Neural cell (in vitro differentiated cells): Measurements from ENCODE around the gene MXRA8. TPM values are rescaled to one million over a fixed set of nuclear protein-coding genes. Genes with fewer than 3 reads are reported as not detected.

Experiments
- H2AFZ ChIP-seq: fragments of 200-600, 300-800 bp; sonication (generic), shearing (Covaris generic); 2 replicates; pipeline ENCODE4 v1.6.0; 2014; ENCODE audit warnings: low read depth, mild to moderate bottlenecking, antibody characterized with exemption, low read length, moderate library complexity
- H3F3A ChIP-seq: fragments of 200-600 bp; shearing (Covaris generic); 2 replicates; pipeline ENCODE4 v1.6.1; 2016; ENCODE audit warnings: mild to moderate bottlenecking, moderate library complexity, mixed read lengths, antibody characterized with exemption, low read length; ENCODE audit not compliant: insufficient read depth, poor library complexity, severe bottlenecking
- H3K27ac ChIP-seq: fragments of 200-600, 300-800 bp; sonication (generic), shearing (Covaris generic); 2 replicates; pipeline ENCODE4 v1.5.1; 2014; ENCODE audit warnings: mild to moderate bottlenecking, low read length, moderate library complexity
- H3K27me3 ChIP-seq: fragments of 300-800, 200-600 bp; sonication (generic), shearing (Covaris generic); 2 replicates; pipeline ENCODE4 v1.6.0; 2014; ENCODE audit warnings: mild to moderate bottlenecking, low read depth, low read length, moderate library complexity; ENCODE audit not compliant: insufficient read depth
- H3K36me3 ChIP-seq: fragments of 300-800, 200-600 bp; sonication (generic), shearing (Covaris generic); 2 replicates; pipeline ENCODE4 v1.5.1; 2014; ENCODE audit warnings: mild to moderate bottlenecking, antibody characterized with exemption, low read length, moderate library complexity; ENCODE audit not compliant: insufficient read depth
- H3K4me2 ChIP-seq: fragments of 300-800, 200-600 bp; sonication (generic), shearing (Covaris generic); 2 replicates; pipeline ENCODE4 v1.6.0; 2014; ENCODE audit warnings: mild to moderate bottlenecking, low read length
- H3K4me3 ChIP-seq: fragments of 300-800, 200-600 bp; sonication (generic), shearing (Covaris generic); 2 replicates; pipeline ENCODE4 v1.5.1; 2014; ENCODE audit warnings: mild to moderate bottlenecking, low read length, moderate library complexity
- H3K79me2 ChIP-seq: fragments of 200-600 bp; shearing (Covaris generic); replicated peaks from 2 replicates; pipeline ENCODE4 v1.6.0; 2014; ENCODE audit warnings: mild to moderate bottlenecking, low read length, moderate library complexity; ENCODE audit not compliant: insufficient read depth
- H3K9ac ChIP-seq: fragments of 300-800, 200-600 bp; sonication (generic), shearing (Covaris generic); 2 replicates; pipeline ENCODE4 v1.6.1; 2016; ENCODE audit warnings: mild to moderate bottlenecking, low read length, mixed read lengths
- H3K9me2 ChIP-seq: fragments of 200-600 bp; shearing (Covaris generic); 2 replicates; pipeline ENCODE4 v1.6.1; 2016; ENCODE audit warnings: mild to moderate bottlenecking, low read length, mixed read lengths; ENCODE audit not compliant: insufficient read depth
- H3K9me3 ChIP-seq: fragments of 200-600, 300-800 bp; sonication (generic), shearing (Covaris generic); 2 replicates; pipeline ENCODE4 v1.6.1; 2016; ENCODE audit warnings: mild to moderate bottlenecking, mixed run types, low read length, moderate library complexity, mixed read lengths
- H4K20me1 ChIP-seq: fragments of 200-600 bp; shearing (Covaris generic); 2 replicates; pipeline ENCODE4 v1.6.1; 2016; ENCODE audit warnings: mild to moderate bottlenecking, mixed run types; ENCODE audit not compliant: insufficient read depth
- EP300 ChIP-seq: fragments of 450-650 bp; conservative IDR thresholded peaks from 2 replicates; pipeline ENCODE4 v1.6.1; 2014; ENCODE audit warnings: antibody characterized with exemption, mild to moderate bottlenecking, moderate library complexity; ENCODE audit not compliant: poor library complexity, severe bottlenecking
- EZH2 ChIP-seq: fragments of 200-600, 300-800 bp; shearing (Covaris generic), sonication (generic); IDR thresholded peaks from 2 replicates; pipeline ENCODE4 v1.6.1; 2014; ENCODE audit warnings: antibody characterized with exemption, low read length, borderline replicate concordance, mild to moderate bottlenecking; ENCODE audit not compliant: insufficient read depth, poor library complexity, severe bottlenecking
- MXI1 ChIP-seq: fragments of 450-650 bp; conservative IDR thresholded peaks from 2 replicates; pipeline ENCODE4 v1.6.1; 2014; ENCODE audit warnings: antibody characterized with exemption, mild to moderate bottlenecking; ENCODE audit not compliant: poor library complexity, severe bottlenecking
- POLR2AphosphoS5 ChIP-seq: IDR thresholded peaks from 2 replicates; pipeline ENCODE4 v1.6.1; 2012
- RAD21 ChIP-seq: fragments of 450-650 bp; conservative IDR thresholded peaks from 2 replicates; pipeline ENCODE4 v1.6.1; 2014; ENCODE audit warnings: antibody characterized with exemption, mild to moderate bottlenecking, moderate library complexity
- REST ChIP-seq: IDR thresholded peaks from 2 replicates; pipeline ENCODE4 v1.6.1; 2012; ENCODE audit warnings: borderline replicate concordance
- SMC3 ChIP-seq: fragments of 450-650 bp; conservative IDR thresholded peaks from 2 replicates; pipeline ENCODE4 v1.6.1; 2014; ENCODE audit warnings: antibody characterized with exemption, mild to moderate bottlenecking, moderate library complexity; ENCODE audit not compliant: poor library complexity
- TAF1 ChIP-seq: IDR thresholded peaks from 2 replicates; pipeline ENCODE4 v1.6.1; 2012; ENCODE audit warnings: low read depth
- polyA plus RNA-seq: library from polyadenylated mRNA; depleted of rRNA; stranded (reverse); fragments of >200 nt; gene quantifications from 2 replicates; pipeline ENCODE4 v1.2.3, GENCODE V29; 2014
- TF ChIP-seq, protein P1 (sequence below): fragments of 450-650 bp; IDR thresholded peaks from 2 replicates; pipeline ENCODE4 v1.5.1; 2014; ENCODE audit warnings: antibody characterized with exemption, mild to moderate bottlenecking, moderate library complexity; ENCODE audit not compliant: poor library complexity, severe bottlenecking

MXRA8 gene
- polyA plus RNA-seq, 1 donor from 2014 or later = 1.7 TPM

- Histone ChIP-seq H3K9ac (no peak overlapping the region), H3K4me3 (no peak overlapping the region), H3K79me2 (no peaks in the 10 kb centered on the region), H2AFZ (no peak overlapping the region), H4K20me1 (no peaks in the 10 kb centered on the region), H3K4me2 (no peak overlapping the region), H3K36me3 (no peaks in the 10 kb centered on the region), H3F3A (no peaks in the 10 kb centered on the region), H3K9me3 (no peaks in the 10 kb centered on the region), H3K27me3 (peaks cover 26% of the 10 kb centered on the region), H3K27ac (no peak overlapping the region), H3K9me2 (no peaks in the 10 kb centered on the region)
- TF ChIP-seq TAF1 (no peak), MXI1 (no peak), EP300 (no peak), POLR2AphosphoS5 (no peak), EZH2 (no peak), REST (no peak), SMC3 (no peak), RAD21 (no peak)
- TF ChIP-seq, protein P1, sequence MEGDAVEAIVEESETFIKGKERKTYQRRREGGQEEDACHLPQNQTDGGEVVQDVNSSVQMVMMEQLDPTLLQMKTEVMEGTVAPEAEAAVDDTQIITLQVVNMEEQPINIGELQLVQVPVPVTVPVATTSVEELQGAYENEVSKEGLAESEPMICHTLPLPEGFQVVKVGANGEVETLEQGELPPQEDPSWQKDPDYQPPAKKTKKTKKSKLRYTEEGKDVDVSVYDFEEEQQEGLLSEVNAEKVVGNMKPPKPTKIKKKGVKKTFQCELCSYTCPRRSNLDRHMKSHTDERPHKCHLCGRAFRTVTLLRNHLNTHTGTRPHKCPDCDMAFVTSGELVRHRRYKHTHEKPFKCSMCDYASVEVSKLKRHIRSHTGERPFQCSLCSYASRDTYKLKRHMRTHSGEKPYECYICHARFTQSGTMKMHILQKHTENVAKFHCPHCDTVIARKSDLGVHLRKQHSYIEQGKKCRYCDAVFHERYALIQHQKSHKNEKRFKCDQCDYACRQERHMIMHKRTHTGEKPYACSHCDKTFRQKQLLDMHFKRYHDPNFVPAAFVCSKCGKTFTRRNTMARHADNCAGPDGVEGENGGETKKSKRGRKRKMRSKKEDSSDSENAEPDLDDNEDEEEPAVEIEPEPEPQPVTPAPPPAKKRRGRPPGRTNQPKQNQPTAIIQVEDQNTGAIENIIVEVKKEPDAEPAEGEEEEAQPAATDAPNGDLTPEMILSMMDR = no peak
Measured at GRCh38 chr1:1356796-1357401, 1.5 kb downstream of the MXRA8 start.

DNA sequence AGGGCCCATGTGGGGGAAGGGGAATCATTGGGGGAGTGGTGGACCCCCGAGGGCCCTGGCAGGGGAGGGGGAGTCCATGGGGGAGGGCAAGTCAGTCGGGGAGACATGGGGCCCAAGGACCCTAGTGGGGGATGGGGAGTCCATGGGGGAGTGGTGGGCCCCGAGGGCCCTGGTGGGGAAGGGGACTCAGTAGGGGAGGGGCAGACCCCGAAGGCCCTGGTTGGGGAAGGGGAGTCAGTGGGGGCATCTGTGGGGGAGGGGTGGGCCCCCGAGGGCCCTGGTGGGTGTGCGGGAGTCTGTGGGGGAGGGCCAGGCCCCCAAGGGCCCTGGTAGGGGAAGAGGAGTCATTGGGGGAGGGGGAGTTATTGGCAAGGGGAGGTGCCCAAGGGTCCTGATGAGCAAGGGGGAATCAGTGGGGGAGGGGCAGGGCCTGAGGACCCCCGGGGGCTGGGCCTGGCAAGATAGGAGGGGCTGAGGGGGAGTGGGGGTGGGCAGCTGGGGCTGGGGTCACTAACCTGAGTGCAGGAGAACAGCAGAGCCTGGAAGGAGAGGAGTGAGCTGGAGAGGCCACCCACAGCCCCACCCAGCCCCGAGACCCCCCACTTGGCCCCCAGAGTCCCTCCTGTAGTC is 2.1 kb downstream of the MXRA8 start:
- Histone ChIP-seq H3K9me3 (no peaks in the 10 kb centered on the region), H3K9ac (no peak overlapping the region), H3K27ac (no peak overlapping the region), H3K79me2 (no peaks in the 10 kb centered on the region), H2AFZ (no peak overlapping the region), H3F3A (no peaks in the 10 kb centered on the region), H3K4me3 (no peak overlapping the region), H3K36me3 (no peaks in the 10 kb centered on the region), H4K20me1 (no peaks in the 10 kb centered on the region), H3K27me3 (peaks cover 26% of the 10 kb centered on the region), H3K4me2 (no peak overlapping the region), H3K9me2 (no peaks in the 10 kb centered on the region)
- TF ChIP-seq RAD21 (no peak), POLR2AphosphoS5 (no peak), EZH2 (no peak), REST (no peak), MXI1 (no peak), TAF1 (no peak), SMC3 (no peak), EP300 (no peak)
- TF ChIP-seq, protein P1 = no peak
